HG03139 (cell line): Measurements from ENCODE around the gene CDH22.

Experiments used
- ATAC-seq: cut with Tn5 transposase; IDR thresholded peaks from one replicate; pipeline ENCODE4 v1.9.1; 2021; ENCODE audit not compliant: unreplicated experiment

Gene CDH22

DNA sequence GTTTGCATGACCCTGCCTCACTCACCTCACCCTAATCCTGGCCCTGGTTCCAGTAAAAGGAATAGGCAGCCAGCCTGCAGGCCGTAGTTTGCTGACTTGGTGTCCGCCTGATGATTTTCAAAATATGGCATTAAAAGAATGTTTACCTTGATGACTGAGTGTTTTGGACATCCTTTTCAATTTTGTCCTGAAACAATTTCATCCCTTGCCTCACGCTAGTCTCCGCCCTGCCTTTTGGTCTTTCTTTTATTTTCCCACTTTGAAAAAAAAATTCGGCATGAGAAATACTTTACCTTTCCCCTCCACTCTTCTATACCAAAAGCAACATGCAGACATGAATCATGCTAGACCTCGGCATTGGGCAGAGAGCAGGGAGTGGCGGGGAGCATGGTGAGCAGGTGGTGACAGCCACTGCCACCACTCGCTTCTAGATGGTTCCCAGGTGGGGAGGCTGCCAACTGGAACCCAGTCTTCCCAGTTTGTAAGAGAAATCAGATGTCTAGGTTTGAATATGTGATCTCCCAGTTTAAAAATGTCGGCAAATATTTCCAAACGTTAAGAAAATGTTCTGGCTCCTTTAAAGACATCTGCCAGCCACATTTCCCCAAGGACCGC lies 180.8 kb downstream of the CDH22 start:
- no peak for ATAC-seq

DNA sequence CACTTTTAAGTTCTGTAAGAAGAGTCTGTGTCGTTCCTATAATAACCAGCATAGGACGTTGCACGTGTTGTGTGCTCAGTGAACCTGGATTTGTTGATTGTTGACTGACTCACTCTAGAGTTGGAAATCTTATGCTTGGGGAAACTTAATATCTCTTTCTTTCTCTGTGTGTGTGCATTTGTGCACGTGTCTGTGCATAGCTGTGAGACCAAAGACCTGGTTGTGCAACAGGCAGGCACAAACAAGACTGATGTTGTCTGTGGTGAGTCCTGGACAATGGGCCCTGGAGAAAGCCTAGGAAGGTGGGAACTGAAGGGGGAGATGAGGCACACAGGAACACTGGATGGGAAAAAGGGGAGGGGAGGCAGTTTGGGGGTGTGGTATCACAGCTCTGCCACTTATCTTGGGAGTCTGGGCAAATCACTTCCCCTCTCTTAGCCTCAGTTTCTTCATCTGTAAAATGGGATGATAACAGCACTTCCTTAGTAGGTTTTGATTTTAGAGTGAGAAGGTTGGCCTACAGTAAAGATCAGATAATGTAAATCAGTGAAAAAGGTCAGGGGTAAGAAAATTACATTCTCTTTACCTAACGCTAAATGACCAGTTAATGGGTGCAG lies 181.8 kb downstream of the CDH22 start:
- ATAC-seq, result no peak
